ENCODE results near the gene TRPV4. TPM values are rescaled to one million over a fixed set of nuclear protein-coding genes. Genes with fewer than 3 reads are reported as not detected.

The TRPV4 gene
- total RNA-seq, 1 experiment from 2014 or later: 0.09 TPM

- no TSS peak for BruUV-seq (replicated peaks)
- no peaks in the 10 kb centered on the region for H3K27me3 Mint-ChIP-seq (ENCODE audit: insufficient read depth, unreplicated experiment)
- DNase-seq (ENCODE audit: unreplicated experiment): no peak
Measured at GRCh38 chr12:109767456-109767855, 65.7 kb downstream of the TRPV4 start.

GRCh38 chr12:109766251-109766778 lies 66.9 kb downstream of the TRPV4 start:
- no peak overlapping the region for H3K27ac Mint-ChIP-seq (ENCODE audit: low read depth, unreplicated experiment)
- ChIA-PET POLR2A (no interaction called here), CTCF (interaction anchor here (1.0 kb wide), 1 partner anchor 9 kb away, joined by 3 read pairs; no protein-coding TSS in a partner anchor)
- H3K27me3 Mint-ChIP-seq (ENCODE audit: insufficient read depth, unreplicated experiment): no peaks in the 10 kb centered on the region
- H3K4me1 Mint-ChIP-seq (ENCODE audit: insufficient read depth, unreplicated experiment): no peaks in the 10 kb centered on the region
- H3K36me3 Mint-ChIP-seq (ENCODE audit: insufficient read depth, unreplicated experiment): no peaks in the 10 kb centered on the region
- no TSS peak for BruUV-seq (replicated peaks)
- intact Hi-C loops (cut with micrococcal nuclease): no loop called here
- no peak for DNase-seq (ENCODE audit: unreplicated experiment)
- no peak overlapping the region for H3K4me3 Mint-ChIP-seq (ENCODE audit: unreplicated experiment)
- no peak for TF ChIP-seq CTCF (IDR thresholded peaks at IDR 0.05; ENCODE audit: unreplicated experiment)
- no peaks in the 10 kb centered on the region for H3K9me3 Mint-ChIP-seq (ENCODE audit: unreplicated experiment)

More at GRCh38 chr12:109767456-109767855, 65.7 kb downstream of the TRPV4 start:
- ChIA-PET POLR2A (interaction anchor here (0.6 kb wide), 1 partner anchor 109 kb away, joined by 3 read pairs; no protein-coding TSS in a partner anchor), CTCF (interaction anchor here (0.6 kb wide), 1 partner anchor 167 kb away, joined by 3 read pairs; no protein-coding TSS in a partner anchor)
- TF ChIP-seq CTCF (IDR thresholded peaks at IDR 0.05; ENCODE audit: unreplicated experiment): no peak
- Mint-ChIP-seq H3K36me3 (ENCODE audit: insufficient read depth, unreplicated experiment) (no peaks in the 10 kb centered on the region), H3K27ac (ENCODE audit: low read depth, unreplicated experiment) (no peak overlapping the region), H3K4me3 (ENCODE audit: unreplicated experiment) (no peak overlapping the region), H3K4me1 (ENCODE audit: insufficient read depth, unreplicated experiment) (no peaks in the 10 kb centered on the region), H3K9me3 (ENCODE audit: unreplicated experiment) (no peaks in the 10 kb centered on the region)
- intact Hi-C loops (cut with micrococcal nuclease): no loop called here

- Mint-ChIP-seq H3K4me1 (ENCODE audit: insufficient read depth, unreplicated experiment) (no peaks in the 10 kb centered on the region), H3K9me3 (ENCODE audit: unreplicated experiment) (no peaks in the 10 kb centered on the region), H3K36me3 (ENCODE audit: insufficient read depth, unreplicated experiment) (no peaks in the 10 kb centered on the region), H3K4me3 (ENCODE audit: unreplicated experiment) (no peak overlapping the region), H3K27me3 (ENCODE audit: insufficient read depth, unreplicated experiment) (no peaks in the 10 kb centered on the region), H3K27ac (ENCODE audit: low read depth, unreplicated experiment) (no peak overlapping the region)
- TF ChIP-seq CTCF (IDR thresholded peaks at IDR 0.05; ENCODE audit: unreplicated experiment): no peak
- CTCF ChIA-PET: interaction anchor here (1.0 kb wide), 1 partner anchor 10 kb away, joined by 3 read pairs; no protein-coding TSS in a partner anchor
- intact Hi-C loops (cut with micrococcal nuclease): no loop called here
- BruUV-seq (replicated peaks): no TSS peak
- DNase-seq (ENCODE audit: unreplicated experiment): no peak
- POLR2A ChIA-PET: no interaction called here
Measured at GRCh38 chr12:109765446-109765810, 67.8 kb downstream of the TRPV4 start.

GRCh38 chr12:109764776-109765445 lies 68.3 kb downstream of the TRPV4 start:
- ChIA-PET CTCF (interaction anchor here (0.7 to 1.7 kb wide), 2 partner anchors 9 to 336 kb away, joined by 3 to 6 read pairs; no protein-coding TSS in a partner anchor), POLR2A (no interaction called here)
- Mint-ChIP-seq H3K27ac (ENCODE audit: low read depth, unreplicated experiment) (no peak overlapping the region), H3K4me1 (ENCODE audit: insufficient read depth, unreplicated experiment) (no peaks in the 10 kb centered on the region), H3K9me3 (ENCODE audit: unreplicated experiment) (no peaks in the 10 kb centered on the region), H3K27me3 (ENCODE audit: insufficient read depth, unreplicated experiment) (no peaks in the 10 kb centered on the region), H3K36me3 (ENCODE audit: insufficient read depth, unreplicated experiment) (no peaks in the 10 kb centered on the region), H3K4me3 (ENCODE audit: unreplicated experiment) (no peak overlapping the region)
- BruUV-seq (replicated peaks): no TSS peak
- no peak for TF ChIP-seq CTCF (IDR thresholded peaks at IDR 0.05; ENCODE audit: unreplicated experiment)
- DNase-seq (ENCODE audit: unreplicated experiment): no peak
- intact Hi-C loops (cut with micrococcal nuclease): no loop called here
